ENCODE measurements around the gene PSPN.
"Not testable (repeated sequence)": the region's sequence is repeated elsewhere in the genome, so short reads cannot be mapped to it uniquely, and the experiment has no call there.

PSPN gene

GRCh38 chr19:6360857-6361216 is 14.9 kb downstream of the PSPN start:
- H3K36me3 Mint-ChIP-seq = peaks cover 16% of the 10 kb centered on the region
- not testable (repeated sequence) for ATAC-seq, H3K9me3 Mint-ChIP-seq, H3K27me3 Mint-ChIP-seq
- peaks cover 12% of the 10 kb centered on the region for H3K4me1 Mint-ChIP-seq
- peak overlapping the region; percentile 90 for H3K27ac Mint-ChIP-seq
- peak overlapping the region; percentile 93 for H3K4me3 Mint-ChIP-seq

DNA sequence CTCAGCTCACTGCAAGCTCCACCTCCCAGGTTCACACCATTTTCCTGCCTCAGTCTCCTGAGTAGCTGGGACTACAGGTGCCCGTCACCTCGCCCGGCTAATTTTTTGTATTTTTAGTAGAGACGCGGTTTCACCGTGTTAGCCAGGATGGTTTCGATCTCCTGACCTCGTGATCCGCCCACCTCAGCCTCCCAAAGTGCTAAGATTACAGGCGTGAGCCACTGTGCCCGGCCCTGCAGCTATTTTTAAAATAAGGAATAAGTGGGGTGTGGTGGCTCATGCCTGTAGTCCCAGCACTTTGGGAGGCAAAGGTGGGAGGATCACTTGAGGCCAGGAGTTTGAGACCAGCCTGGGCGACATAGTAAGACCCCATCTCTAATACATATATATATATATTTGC is 15.3 kb downstream of the PSPN start:
- H3K36me3 Mint-ChIP-seq = peaks cover 12% of the 10 kb centered on the region
- ATAC-seq, H3K4me3 Mint-ChIP-seq, H3K9me3 Mint-ChIP-seq, H3K27ac Mint-ChIP-seq, H3K27me3 Mint-ChIP-seq: not testable (repeated sequence)
- H3K4me1 Mint-ChIP-seq = peaks cover 12% of the 10 kb centered on the region

DNA sequence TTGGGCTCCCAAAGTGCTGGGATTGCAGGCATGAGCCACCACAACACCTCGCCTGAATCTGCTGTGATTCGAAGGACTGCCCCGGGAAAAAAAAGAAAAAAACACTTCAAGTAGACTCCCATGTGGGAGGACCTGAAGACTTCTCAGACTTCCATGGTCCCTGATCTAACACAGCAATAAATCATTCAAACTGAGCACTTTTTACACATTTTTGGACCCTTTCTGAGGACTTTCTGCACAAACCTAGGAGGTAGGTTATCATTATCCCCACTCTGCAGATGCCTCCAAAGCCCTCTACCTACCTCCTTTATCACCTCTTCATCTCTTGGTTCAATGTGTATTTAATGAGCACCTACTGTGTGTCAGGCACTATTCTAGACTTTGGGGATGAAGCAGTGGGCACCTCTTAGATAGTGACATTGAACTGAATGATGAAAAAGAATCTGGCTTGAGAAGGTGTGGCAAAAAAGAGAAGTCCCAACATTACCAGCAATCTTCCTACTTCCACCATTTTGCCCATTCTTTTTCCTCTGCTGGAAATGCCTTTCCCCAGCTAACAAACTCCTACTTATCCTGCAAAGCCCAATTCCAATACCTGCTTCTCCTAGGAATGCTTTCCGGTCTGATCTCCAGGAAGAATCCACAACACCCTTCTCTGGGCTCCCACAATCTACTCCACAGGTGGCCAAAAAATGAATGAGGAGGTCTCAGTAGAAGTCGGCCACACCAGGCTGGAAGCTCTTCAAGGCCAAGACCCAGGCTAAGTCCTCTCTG is 16.0 kb downstream of the PSPN start:
- peaks cover 7% of the 10 kb centered on the region for H3K36me3 Mint-ChIP-seq
- H3K27ac Mint-ChIP-seq = no peak overlapping the region
- no peaks in the 10 kb centered on the region for H3K27me3 Mint-ChIP-seq
- H3K9me3 Mint-ChIP-seq = no peaks in the 10 kb centered on the region
- H3K4me3 Mint-ChIP-seq = no peak overlapping the region
- ATAC-seq = no peak
- peaks cover 12% of the 10 kb centered on the region for H3K4me1 Mint-ChIP-seq

DNA sequence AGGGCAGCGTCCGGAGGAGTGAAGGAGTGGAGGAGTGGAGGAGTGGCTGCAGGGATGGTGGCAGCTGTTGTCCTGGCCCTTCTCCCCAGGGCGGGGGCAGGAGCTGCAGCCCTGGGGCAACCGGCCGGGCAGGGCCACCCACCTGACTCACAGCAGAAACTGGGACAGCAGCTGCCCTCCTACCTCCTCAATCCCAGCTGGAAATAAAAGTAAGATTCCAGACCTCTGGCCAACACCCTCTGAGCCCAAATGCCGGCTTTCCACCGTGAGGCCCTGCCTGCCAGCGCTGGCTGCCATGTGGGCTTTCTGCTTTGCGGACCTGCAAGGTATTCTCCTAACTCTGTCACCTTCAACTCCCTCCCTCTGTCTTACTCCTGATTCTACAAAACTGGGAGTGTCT is 17.7 kb downstream of the PSPN start:
- peaks cover 12% of the 10 kb centered on the region for H3K4me1 Mint-ChIP-seq
- no peak overlapping the region for H3K4me3 Mint-ChIP-seq
- no peaks in the 10 kb centered on the region for H3K9me3 Mint-ChIP-seq
- no peaks in the 10 kb centered on the region for H3K27me3 Mint-ChIP-seq
- no peak for ATAC-seq
- no peaks in the 10 kb centered on the region for H3K36me3 Mint-ChIP-seq
- no peak overlapping the region for H3K27ac Mint-ChIP-seq

- ATAC-seq = no peak
- H3K9me3 Mint-ChIP-seq = peaks cover under 1% of the 10 kb centered on the region
- H3K36me3 Mint-ChIP-seq = no peaks in the 10 kb centered on the region
Observed at GRCh38 chr19:6357174-6357573, 18.6 kb downstream of the PSPN start.

DNA sequence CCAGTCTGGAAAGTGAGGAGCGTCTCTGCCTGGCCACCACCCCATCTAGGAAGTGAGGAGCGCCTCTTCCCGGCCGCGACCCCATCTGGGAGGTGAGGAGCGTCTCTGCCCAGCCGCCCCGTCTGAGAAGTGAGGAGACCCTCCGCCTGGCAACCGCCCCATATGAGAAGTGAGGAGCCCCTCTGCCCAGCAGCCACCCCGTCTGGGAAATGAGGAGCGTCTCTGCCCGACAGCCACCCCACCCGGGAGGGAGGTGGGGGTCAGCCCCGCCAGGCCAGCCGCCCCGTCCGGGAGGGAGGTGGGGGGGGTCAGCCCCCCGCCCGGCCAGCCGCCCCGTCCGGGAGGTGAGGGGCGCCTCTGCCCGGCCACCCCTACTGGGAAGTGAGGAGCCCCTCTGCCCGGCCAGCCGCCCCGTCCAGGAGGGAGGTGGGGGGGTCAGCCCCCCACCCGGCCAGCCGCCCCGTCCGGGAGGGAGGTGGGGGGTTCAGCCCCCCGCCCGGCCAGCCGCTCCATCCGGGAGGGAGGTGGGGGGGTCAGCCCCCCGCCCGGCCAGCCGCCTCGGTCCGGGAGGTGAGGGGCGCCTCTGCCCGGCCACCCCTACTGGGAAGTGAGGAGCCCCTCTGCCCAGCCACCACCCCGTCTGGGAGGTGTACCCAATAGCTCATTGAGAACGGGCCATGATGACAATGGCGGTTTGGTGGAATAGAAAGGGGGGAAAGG is 20.3 kb downstream of the PSPN start:
- not testable (repeated sequence) for ATAC-seq, H3K27ac Mint-ChIP-seq, H3K36me3 Mint-ChIP-seq, H3K27me3 Mint-ChIP-seq, H3K4me3 Mint-ChIP-seq, H3K4me1 Mint-ChIP-seq, H3K9me3 Mint-ChIP-seq

More at GRCh38 chr19:6357174-6357573, 18.6 kb downstream of the PSPN start:
- H3K27ac Mint-ChIP-seq = no peak overlapping the region
- no peaks in the 10 kb centered on the region for H3K27me3 Mint-ChIP-seq
- no peak overlapping the region for H3K4me3 Mint-ChIP-seq
- H3K4me1 Mint-ChIP-seq = peaks cover 5% of the 10 kb centered on the region

- no peaks in the 10 kb centered on the region for H3K27me3 Mint-ChIP-seq
- no peak for ATAC-seq
- H3K9me3 Mint-ChIP-seq = peaks cover 3% of the 10 kb centered on the region
- no peak overlapping the region for H3K27ac Mint-ChIP-seq
- H3K36me3 Mint-ChIP-seq = no peaks in the 10 kb centered on the region
- H3K4me1 Mint-ChIP-seq = no peaks in the 10 kb centered on the region
- H3K4me3 Mint-ChIP-seq = no peak overlapping the region
Observed at GRCh38 chr19:6354098-6354674, 21.5 kb downstream of the PSPN start.

GRCh38 chr19:6352381-6353165 is 23.2 kb downstream of the PSPN start:
- Mint-ChIP-seq H3K4me1 (no peaks in the 10 kb centered on the region), H3K4me3 (no peak overlapping the region), H3K27me3 (no peaks in the 10 kb centered on the region), H3K36me3 (no peaks in the 10 kb centered on the region), H3K27ac (no peak overlapping the region), H3K9me3 (peaks cover 3% of the 10 kb centered on the region)
- no peak for ATAC-seq

DNA sequence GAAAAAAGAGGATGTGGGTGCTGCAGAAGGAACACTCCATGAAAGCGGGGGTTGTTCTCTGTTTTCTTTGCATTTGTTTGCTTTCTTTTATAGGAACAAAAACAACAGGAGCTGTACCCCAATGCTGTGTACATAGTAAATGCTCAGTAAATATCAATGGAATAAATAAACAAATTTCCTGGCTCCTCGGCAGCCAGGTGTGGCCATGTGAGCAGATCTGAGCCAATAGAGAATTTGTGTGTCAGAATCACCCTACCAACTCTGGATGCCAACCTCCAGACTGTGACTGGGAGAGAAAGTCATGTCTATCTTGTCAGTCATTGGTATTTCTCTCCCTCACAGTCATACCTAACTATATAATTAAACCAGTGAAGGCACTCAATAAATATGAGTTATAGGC is 25.0 kb downstream of the PSPN start:
- H3K36me3 Mint-ChIP-seq = no peaks in the 10 kb centered on the region
- no peaks in the 10 kb centered on the region for H3K4me1 Mint-ChIP-seq

GRCh38 chr19:6349271-6349670 is 26.5 kb downstream of the PSPN start:
- ATAC-seq, H3K4me3 Mint-ChIP-seq, H3K9me3 Mint-ChIP-seq, H3K36me3 Mint-ChIP-seq, H3K27ac Mint-ChIP-seq, H3K27me3 Mint-ChIP-seq, H3K4me1 Mint-ChIP-seq: not testable (repeated sequence)

More for the DNA sequence above, 25.0 kb downstream of the PSPN start:
- Mint-ChIP-seq H3K27ac (no peak overlapping the region), H3K9me3 (peaks cover 3% of the 10 kb centered on the region), H3K4me3 (no peak overlapping the region), H3K27me3 (no peaks in the 10 kb centered on the region)
- no peak for ATAC-seq

DNA sequence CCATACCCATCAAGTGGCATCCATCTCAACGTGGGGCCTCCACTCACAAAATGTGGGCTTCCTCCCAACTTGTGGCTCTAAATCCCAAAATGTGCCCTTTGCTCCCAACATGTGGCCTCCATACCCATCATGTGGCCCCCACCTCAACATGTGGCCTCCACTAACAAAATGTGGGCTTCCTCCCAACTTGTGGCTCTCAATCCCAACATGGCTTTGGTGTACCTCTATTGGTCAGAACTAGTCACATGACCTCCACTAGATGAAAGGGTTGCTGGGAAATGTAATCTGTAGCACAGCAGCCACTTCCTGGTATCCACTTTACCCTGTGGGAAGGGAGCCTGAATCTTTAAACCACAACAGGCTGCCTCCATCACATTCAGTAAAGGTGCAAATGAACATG is 32.3 kb downstream of the PSPN start:
- Mint-ChIP-seq H3K36me3 (peaks cover 5% of the 10 kb centered on the region), H3K27ac (no peak overlapping the region), H3K9me3 (no peaks in the 10 kb centered on the region), H3K4me3 (no peak overlapping the region), H3K4me1 (peaks cover 12% of the 10 kb centered on the region), H3K27me3 (peaks cover 8% of the 10 kb centered on the region)
- ATAC-seq = no peak

GRCh38 chr19:6340493-6341201 is 35.1 kb downstream of the PSPN start:
- H3K9me3 Mint-ChIP-seq = no peaks in the 10 kb centered on the region
- H3K36me3 Mint-ChIP-seq = peaks cover 5% of the 10 kb centered on the region
- peaks cover 12% of the 10 kb centered on the region for H3K4me1 Mint-ChIP-seq
- no peak overlapping the region for H3K27ac Mint-ChIP-seq
- H3K4me3 Mint-ChIP-seq = no peak overlapping the region
- ATAC-seq = peak; percentile 53
- peaks cover 8% of the 10 kb centered on the region for H3K27me3 Mint-ChIP-seq

GRCh38 chr19:6334490-6335285 is 41.0 kb downstream of the PSPN start:
- no peak overlapping the region for H3K27ac Mint-ChIP-seq
- no peaks in the 10 kb centered on the region for H3K27me3 Mint-ChIP-seq
- H3K9me3 Mint-ChIP-seq = no peaks in the 10 kb centered on the region
- ATAC-seq = no peak
- no peak overlapping the region for H3K4me3 Mint-ChIP-seq
- H3K4me1 Mint-ChIP-seq = no peaks in the 10 kb centered on the region
- H3K36me3 Mint-ChIP-seq = no peaks in the 10 kb centered on the region

GRCh38 chr19:6333439-6333838 is 42.3 kb downstream of the PSPN start, which contains the start of gene ACER1:
TSS of gene ACER1 (minus strand) at chr19:6333612. CDS start at chr19:6333551, 61 bp downstream.
- Mint-ChIP-seq H3K27ac (no peak within 1 kb of the TSS), H3K36me3 (no peaks in the 10 kb centered on the region), H3K4me1 (no peaks in the 10 kb centered on the region), H3K27me3 (no peaks in the 10 kb centered on the region), H3K9me3 (no peaks in the 10 kb centered on the region), H3K4me3 (no peak within 1 kb of the TSS)
- ATAC-seq = no peak
